HG03354 (cell line): Measurements from ENCODE around the gene COL6A6.

Source experiments
- ATAC-seq: cut with Tn5 transposase; IDR thresholded peaks from one replicate; pipeline ENCODE4 v1.9.1; 2021; ENCODE audit warnings: mild to moderate bottlenecking; ENCODE audit not compliant: unreplicated experiment, poor library complexity, severe bottlenecking

COL6A6 gene, protein sequence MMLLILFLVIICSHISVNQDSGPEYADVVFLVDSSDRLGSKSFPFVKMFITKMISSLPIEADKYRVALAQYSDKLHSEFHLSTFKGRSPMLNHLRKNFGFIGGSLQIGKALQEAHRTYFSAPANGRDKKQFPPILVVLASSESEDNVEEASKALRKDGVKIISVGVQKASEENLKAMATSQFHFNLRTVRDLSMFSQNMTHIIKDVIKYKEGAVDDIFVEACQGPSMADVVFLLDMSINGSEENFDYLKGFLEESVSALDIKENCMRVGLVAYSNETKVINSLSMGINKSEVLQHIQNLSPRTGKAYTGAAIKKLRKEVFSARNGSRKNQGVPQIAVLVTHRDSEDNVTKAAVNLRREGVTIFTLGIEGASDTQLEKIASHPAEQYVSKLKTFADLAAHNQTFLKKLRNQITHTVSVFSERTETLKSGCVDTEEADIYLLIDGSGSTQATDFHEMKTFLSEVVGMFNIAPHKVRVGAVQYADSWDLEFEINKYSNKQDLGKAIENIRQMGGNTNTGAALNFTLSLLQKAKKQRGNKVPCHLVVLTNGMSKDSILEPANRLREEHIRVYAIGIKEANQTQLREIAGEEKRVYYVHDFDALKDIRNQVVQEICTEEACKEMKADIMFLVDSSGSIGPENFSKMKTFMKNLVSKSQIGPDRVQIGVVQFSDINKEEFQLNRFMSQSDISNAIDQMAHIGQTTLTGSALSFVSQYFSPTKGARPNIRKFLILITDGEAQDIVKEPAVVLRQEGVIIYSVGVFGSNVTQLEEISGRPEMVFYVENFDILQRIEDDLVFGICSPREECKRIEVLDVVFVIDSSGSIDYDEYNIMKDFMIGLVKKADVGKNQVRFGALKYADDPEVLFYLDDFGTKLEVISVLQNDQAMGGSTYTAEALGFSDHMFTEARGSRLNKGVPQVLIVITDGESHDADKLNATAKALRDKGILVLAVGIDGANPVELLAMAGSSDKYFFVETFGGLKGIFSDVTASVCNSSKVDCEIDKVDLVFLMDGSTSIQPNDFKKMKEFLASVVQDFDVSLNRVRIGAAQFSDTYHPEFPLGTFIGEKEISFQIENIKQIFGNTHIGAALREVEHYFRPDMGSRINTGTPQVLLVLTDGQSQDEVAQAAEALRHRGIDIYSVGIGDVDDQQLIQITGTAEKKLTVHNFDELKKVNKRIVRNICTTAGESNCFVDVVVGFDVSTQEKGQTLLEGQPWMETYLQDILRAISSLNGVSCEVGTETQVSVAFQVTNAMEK (N-terminal part only)

DNA sequence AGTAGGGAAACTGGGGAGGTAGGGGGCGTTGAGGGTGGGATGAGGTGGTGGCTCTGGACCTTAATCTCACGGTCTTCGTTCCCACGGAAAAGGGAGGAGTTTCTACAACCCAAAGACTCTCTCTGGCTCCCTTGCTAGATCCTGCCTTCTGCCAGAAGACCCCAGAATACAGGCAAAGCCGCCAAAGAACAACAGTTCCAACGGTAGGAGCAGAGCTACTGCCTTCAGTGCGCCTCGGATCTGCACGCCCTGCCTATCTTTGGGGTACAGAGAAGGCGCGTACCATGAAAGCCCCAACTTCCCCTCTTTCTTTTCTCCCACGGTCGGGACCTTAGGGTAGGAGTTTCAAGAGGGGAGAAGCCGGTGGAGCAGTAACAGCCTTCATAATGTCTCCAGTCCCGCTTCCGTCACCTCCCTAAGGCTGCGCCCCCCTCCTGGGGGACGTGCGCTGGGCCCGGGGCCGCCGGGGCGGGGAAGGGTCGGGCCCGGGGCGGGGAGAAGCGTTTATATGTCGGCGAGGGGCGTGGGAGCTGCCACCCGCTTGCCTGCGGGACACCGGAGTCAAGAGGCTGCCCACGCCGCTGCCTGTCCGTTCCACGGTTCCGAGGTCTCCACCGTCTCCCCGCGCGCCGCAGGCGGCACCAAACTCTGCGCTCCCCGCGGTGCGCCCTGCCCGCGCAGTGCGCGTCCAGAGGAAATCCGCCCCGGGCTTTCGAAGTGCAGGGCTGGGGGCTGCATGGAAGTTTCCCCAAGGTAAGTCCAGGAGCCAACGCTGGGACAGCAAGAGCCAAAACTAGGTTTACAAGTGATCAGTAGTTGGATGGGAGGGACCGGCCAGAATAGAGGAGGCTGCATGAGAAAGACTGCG lies at the start of gene COL6A6:
COL6A6 (plus strand) TSS at position 533 of the 868 bp plus-strand sequence. CDS start 43,188 bp downstream, outside the sequence.
- ATAC-seq, result no peak

DNA sequence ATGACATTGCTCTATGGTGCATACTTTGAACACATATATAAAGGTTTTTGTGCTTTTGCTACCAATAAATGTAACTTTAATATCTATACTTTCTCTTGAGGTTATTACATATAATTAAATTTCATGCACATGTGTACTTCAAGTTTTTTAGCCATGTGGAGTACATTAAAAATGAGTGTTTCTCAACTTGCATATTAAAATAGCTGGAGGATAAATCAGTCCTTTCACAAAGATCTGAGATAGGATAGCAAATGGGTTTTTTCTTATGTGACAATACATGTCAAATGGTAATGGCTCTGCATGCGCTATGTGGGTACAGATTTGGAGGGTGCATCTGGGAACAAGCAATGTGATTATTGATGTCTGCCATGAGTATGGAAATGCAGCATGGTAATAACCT lies 48.7 kb upstream of the COL6A6 start:
- no peak for ATAC-seq

DNA sequence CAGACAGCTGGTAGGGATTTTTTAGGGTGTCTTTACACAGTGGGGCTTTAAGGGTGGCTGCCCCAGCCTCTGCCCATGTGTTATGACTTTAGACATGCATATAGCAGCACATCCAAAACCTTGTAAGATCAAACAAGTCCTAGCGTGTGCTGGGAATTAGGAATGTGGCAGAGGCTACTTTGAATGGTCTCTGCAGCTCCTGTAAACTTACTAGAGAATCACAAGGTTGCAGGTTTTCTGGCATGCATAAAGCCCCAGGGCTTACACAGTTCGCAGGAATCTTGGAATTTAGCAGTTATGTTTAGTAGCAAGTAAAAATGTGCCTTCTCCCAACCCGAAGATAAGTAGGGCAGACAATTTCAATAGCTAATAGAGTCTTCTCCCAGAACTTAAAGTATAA lies 46.9 kb upstream of the COL6A6 start:
- ATAC-seq, result no peak

DNA sequence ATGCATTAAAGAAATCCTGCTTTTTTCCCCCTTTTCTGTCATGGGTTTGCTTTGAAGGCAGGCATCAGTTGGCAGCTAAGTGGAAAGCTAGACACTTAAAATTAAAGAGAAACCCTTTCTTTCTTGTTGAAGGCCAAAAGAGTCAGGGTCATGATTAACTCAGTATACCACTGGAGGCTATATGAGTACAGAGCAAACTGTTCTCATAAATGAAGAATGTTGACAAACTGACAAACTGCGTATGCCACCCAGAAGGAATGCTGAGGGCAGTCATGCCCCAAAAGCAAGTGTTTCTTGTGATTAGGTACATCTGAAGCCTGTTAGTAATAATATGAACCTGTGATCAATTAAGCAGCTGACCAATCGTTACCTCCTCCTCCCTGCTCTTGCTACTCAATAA lies 43.6 kb upstream of the COL6A6 start:
- no peak for ATAC-seq

DNA sequence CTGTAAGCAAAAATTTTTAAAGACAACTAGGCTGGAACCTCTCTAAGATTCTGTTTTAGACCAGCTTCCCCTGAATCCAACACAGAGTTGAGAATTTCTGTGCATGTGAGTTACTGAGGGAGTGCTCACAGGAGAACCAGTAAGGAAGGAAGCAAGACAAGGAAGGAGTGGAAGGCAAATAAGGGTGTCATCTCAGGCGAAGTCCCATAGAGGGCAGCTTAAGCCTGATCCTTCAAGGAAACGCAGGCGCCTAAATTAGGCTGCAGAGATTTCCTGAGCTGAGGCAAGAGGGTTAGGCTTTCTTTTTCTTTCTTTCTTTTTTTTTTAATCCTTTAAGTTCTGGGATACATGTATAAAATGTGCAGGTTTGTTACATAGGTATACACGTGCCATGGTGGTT lies 36.2 kb upstream of the COL6A6 start:
- ATAC-seq, result no peak

DNA sequence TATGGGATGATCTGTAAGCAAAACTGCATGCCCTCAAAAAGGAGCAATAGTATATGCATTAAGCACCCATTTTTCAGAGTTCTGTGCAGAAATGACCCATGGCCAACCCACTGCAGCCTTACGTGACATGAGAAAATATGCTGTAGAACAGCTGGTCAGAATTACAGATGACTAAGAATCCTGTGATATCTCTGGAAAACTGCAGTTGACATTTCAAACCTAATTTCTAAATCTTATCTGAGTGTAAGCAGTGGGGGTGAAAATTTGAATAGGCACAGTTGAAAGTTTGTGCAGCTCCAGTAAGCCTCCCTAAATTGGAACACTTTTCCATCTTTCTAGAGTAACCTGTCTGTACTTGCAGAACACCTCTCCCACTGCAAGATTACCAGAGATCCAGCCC lies 28.7 kb upstream of the COL6A6 start:
- ATAC-seq, result no peak

DNA sequence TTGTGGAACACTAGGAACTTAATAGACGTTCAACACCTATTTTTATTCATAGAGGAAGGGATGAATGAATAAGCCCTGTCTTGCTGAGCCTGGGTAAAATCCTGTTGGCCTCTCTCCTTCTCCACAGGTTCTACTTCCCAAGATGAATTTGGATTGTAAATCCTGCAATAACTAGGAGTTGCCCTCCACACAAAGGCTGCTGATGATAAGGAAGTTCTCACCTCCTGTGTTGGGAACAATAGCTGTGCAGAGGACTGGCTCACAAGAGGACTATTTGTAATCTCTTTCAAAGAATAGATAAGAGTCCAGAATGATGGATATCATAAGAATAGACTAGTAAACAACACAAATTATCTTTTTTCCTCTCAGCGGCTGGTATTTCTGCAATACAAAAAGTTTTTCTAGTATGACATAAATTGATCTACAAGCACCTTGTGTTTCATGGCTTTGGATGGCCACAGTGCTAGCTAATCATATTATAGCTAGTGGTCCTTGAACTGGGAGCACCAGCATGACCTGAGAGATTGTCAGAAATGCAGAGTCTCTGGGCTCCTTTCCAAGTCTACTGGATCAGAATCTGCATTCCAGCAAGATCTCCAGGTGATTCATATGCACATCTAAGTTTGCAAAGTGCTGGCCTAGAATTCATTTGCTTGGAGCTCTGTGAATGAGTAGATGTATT lies 28.1 kb upstream of the COL6A6 start:
- no peak for ATAC-seq

DNA sequence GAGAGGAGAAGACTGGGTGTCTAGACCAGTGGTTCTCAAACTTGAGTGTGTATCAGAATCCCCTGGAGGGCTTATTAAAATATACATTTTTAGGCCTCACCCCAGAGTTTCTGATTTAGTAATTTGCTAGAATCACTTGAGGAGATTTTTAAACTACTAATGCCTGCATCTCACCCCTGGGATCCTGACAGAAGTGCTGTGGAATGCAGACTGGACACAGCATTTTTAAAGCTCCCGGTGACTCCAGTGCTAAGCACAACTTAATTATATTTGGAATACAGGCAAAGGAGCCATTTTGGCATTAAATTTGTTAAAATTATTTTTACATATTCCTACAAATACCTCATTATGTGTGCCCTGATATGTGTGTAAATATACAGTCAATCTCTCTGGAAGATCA lies 26.7 kb upstream of the COL6A6 start:
- ATAC-seq, result no peak

DNA sequence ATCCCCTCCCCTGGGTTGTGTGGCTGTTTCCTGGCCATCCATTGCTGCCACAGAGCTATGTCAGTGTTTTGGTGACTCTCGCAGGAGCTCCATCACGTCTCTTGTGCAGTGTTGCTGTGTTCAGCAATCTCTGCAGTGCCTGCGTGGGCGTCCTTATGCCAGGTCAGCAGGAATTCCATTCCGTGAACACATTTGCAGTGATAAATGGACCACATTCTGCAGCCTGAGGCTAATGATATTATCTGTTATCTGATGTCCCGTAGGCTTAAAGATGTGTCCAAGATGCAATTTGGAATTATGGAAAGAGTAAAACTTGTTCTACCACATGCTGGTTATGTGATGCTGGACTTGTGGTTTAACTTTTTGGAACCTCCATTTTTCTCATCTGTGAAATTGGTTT lies 25.5 kb upstream of the COL6A6 start:
- no peak for ATAC-seq

DNA sequence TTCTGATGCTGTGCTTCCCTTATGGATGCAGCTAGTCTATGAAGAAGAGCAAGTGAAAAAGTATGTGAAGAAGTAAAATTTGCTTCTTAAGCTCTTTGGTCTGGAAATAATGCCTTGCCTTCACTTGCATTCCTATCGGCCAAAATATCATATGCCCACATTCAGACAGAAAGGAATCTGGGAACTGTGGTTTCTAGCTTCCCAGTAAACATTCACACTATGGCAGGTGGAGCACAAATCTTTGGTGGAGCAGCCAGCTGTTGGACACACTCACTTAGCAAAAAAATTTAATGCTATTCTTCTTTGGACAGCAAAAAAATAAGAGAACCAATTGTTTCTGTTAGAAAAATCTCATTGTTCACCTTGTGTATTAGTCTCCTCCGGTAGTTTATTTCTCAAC lies 12.3 kb upstream of the COL6A6 start:
- ATAC-seq, result no peak

DNA sequence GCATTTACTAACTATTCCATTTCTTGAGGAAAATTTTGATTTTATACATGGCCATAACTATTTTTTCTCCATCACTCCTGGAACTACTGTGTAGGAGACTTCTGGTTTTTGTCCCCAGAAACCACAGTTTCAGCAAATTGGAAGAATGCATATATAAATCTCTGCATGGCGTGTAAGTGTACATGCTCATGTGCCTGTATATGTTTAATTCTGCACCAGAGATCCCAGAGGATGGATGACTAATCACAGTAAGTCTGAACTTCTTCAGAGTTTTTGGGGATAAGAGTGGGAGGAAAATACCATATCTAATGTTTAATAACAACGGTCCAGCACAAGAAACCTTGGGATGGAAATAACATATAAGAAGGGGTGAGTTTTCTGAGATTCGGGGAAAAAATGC lies 10.9 kb upstream of the COL6A6 start:
- ATAC-seq, result no peak

DNA sequence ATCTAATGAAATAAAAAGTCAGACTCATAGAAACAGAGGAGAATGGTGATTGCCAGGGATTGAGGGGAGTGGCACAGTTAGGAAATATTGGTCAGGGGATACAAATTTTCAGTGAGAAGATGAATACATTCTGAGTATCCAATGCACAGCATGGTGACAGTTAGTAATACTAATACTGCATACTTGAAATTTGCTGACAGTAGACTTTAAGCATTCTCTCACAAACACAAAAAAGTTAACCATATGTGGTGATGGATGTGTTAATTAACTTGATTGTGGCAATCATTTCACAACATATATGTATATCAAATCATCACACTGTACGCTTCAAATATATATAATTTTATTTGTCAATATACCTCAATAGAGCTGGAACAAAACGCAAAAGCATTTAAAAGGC lies 9.2 kb upstream of the COL6A6 start:
- no peak for ATAC-seq

DNA sequence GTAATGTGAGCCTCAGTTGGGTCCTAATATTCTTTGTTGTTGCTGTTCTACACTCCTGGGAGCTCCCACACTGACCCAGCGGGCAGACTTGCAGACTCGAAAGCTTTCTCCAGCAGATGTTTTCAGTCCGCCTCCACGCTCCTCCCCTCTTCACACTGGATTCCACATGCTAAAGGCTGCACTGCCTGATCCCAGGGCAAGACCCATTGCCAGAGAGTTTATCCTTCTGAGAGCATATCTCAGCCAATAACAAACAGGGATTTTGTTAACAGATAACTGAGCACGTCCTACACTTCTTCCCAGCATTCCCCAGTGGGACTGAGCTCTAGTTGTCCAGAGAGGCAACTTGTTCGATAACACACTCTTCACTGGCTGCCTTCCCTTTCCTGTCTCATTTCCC lies 8.0 kb upstream of the COL6A6 start:
- no peak for ATAC-seq

DNA sequence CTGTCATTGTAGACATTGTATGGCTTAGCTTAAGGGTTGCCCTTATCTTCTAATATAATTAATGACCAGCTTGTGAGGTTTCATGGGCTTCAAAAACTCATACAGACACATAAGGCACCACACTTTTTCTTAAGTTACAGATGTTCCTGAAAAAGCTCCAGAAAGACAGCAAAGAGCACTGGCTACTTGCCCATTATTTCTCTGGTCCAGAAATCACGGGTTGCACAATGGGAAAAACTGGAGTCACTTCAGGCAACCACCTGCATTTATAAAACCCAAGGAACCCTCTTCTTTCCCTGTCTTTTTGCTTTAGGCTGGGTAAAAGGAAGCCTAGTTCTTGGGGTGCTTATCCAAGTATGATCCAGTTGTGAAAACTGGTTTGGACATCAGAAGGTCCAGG lies 2.3 kb upstream of the COL6A6 start:
- ATAC-seq, result no peak

DNA sequence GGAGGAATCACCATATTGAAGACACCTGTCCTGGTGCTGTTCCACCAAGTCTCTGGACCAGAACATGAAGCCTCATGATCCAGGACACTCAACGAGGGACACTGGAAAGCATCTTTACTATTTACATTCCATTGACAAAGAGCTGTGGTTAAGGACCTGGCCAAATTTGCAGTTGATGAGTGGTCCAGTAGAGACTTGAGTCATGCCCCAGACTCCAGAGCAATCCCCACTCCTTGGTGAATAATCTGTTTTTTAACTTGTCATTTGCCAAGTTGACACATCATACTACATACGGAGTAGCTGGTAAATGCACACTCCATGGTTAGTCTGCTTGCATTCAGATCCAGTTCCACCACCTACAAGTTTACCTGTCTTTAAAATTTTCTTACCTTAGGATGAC lies 1.2 kb upstream of the COL6A6 start:
- no peak for ATAC-seq

DNA sequence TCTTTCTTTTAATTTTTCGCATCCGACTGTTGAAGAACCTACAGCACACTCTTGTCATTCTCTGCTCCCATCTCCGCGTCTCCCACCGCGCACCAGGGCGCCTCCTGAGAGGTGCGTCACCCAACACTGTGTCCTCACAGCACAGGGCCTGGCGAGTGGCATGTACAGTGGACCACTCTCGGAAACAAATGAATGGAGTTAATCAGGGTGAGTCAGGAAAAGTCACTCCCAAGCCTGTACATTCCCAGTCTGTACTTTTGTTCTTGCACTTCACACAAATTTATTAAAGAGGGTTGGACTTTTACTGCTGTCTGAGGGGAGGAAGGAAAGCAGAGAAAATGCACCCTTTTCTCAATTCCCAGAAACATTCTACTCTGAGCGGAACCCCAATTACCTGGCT lies 625 bp downstream of the COL6A6 start:
- no peak for ATAC-seq

DNA sequence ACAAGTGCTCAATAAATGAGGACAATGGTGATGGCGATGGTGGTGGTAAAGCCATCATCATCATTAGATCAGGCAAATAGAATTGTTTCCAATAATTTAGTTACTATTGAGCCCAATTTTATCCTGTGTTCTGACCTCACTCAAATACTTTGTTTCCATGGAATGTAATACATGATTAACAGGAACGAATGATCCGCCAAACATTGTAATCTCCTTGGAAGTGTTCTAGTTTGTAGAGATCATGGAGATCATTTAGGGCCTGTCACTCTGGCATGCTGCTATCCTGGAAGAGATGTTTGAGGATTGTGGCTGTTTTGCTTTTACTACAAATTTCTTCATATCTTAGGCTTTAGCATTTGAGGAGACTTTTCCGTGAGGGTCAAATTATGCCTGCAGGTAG lies 2.8 kb downstream of the COL6A6 start:
- ATAC-seq, result no peak

DNA sequence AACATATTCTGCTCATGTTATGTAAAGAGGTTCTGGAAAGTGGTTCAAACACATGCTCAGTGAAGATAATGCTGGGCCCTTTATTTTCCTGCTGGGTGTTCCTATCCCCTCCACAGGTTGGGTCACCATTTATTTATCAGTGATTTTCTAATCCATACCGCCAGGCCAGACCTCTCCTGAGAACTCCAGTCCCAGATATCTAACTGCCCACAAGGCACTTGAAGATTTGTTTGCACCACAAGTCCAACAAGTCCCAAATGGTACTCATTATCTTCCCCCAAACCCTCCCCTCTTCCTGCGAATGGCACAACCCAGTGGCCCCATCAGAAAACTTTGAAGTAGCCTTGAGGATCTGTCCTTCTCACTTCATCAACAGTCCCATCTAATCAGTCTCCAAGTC lies 5.4 kb downstream of the COL6A6 start:
- no peak for ATAC-seq

DNA sequence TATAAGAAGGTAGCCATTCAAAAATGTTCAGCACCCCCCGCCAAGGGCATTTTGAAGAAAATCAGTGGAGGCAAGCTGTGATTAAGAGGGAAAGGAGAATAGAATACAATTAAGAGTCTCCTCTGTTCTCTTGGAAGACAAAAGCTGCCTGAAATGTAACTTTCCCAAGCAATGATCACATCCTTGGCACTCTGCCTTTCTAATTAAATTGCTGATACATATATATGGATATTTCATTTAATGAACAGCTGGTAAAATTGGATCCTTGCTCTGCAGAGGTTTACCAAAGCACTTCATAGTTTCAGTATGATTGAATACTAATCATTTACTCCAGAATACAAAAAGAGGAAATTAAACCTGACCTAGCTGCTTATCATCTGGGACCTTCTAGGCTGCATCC lies 10.4 kb downstream of the COL6A6 start:
- no peak for ATAC-seq
